Activated naive CD8-positive, alpha-beta T cell treated with anti-CD3 and anti-CD28 coated beads, Interleukin-2, amount 10 ng/mL, durations not matched to agents 7 days and 5 days (primary cell): ENCODE data around the gene AP3M1. TPM values are rescaled to one million over a fixed set of nuclear protein-coding genes. Genes with fewer than 3 reads are reported as not detected.

Experiments used
- ATAC-seq: fragments of 150-1000 bp; cut with Tn5 transposase; one replicate; pipeline ENCODE4 v1.10.0; 2021; ENCODE audit warnings: low read depth, moderate library complexity
- POLR2A ChIA-PET: fragments of 350-600 bp; sonication (Branson Sonifier 250); formaldehyde crosslinking; loops from one replicate; lab custom pipeline; 2021; ENCODE audit warnings: antibody characterized with exemption; lab: Charles Lee
- DNase-seq: peaks from one replicate; pipeline ENCODE4 v3.0.0; 2021
- H3K27ac Mint-ChIP-seq: one replicate; pipeline ENCODE4 v1.8.0; 2022; ENCODE audit warnings: mild to moderate bottlenecking, mixed read lengths
- H3K27me3 Mint-ChIP-seq: one replicate; pipeline ENCODE4 v1.8.0; 2022; ENCODE audit warnings: mild to moderate bottlenecking, moderate library complexity, mixed read lengths
- H3K36me3 Mint-ChIP-seq: one replicate; pipeline ENCODE4 v1.8.0; 2021; ENCODE audit warnings: mild to moderate bottlenecking, mixed read lengths
- H3K4me1 Mint-ChIP-seq: one replicate; pipeline ENCODE4 v1.8.0; 2021; ENCODE audit warnings: mixed read lengths
- H3K4me3 Mint-ChIP-seq: one replicate; pipeline ENCODE4 v1.8.0; 2022; ENCODE audit warnings: mild to moderate bottlenecking, moderate library complexity, mixed read lengths
- H3K9me3 Mint-ChIP-seq: one replicate; pipeline ENCODE4 v1.8.0; 2021; ENCODE audit warnings: mixed read lengths
- total RNA-seq, 2 experiments: library from RNA; stranded (reverse); gene quantifications; one replicate each; pipeline ENCODE4 v1.2.3, GENCODE V29; 2021

The AP3M1 gene
- total RNA-seq, 2 experiments from 2014 or later: 43.5 to 45.4 TPM

GRCh38 chr10:74176380-74177139 lies 25.9 kb upstream of the AP3M1 start:
- ATAC-seq (peak; percentile 95), DNase-seq (peak; percentile 93)
- Mint-ChIP-seq H3K36me3 (no peaks in the 10 kb centered on the region), H3K4me1 (peaks cover 31% of the 10 kb centered on the region), H3K4me3 (peak overlapping the region; percentile 92), H3K9me3 (no peaks in the 10 kb centered on the region), H3K27me3 (no peaks in the 10 kb centered on the region), H3K27ac (peak overlapping the region; percentile 94)
- POLR2A ChIA-PET: interaction anchor here (0.6 to 1.4 kb wide), 7 partner anchors 11 to 382 kb away, joined by 3 to 8 read pairs (median 4); partner anchors contain the start of genes ADK and AP3M1

DNA sequence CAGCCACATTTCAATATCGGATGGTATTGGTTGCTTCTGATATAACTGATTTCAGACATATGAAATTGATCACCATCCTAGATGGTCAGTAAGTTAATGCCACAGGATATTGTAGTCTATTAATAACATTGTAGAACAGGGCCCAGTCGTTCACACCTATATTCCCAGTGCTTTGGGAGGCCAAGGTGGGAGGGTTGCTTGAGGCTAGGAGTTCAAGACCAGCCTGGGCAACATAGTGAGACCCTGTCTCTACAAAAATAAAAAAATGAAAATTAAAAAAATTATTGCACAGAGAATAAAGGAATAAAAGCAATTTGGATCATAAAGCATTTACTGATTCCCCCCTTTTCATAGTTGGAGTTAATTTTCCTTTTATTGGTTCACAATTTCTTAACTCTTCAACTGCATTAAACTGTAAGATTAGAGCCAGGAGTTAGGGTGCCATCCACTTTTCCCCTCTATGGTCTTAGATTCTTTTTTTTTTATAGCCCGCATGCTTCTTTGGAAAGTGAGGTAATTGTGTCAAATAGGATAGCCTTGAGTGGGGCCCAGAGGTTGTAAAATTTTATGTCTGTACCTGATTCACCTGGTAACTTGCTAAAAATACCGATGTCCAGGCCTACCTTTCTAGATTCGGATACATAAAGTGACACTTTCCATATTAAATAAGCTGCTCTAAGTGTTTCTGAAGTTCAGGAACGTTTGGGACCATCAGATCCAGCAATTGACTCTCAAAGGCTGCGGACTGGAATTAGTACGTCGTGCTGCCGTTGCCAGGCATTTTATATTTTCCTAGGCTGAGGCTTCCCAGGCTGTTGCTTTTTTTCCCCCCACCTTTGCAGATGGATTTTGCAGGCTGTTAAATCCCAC lies 25.1 kb upstream of the AP3M1 start:
- POLR2A ChIA-PET: interaction anchor here (0.7 to 1.4 kb wide), 5 partner anchors 14 to 54 kb away, joined by 3 to 7 read pairs (median 4); partner anchors contain the start of genes ADK and AP3M1
- peak overlapping the region; percentile 92 for H3K4me3 Mint-ChIP-seq

DNA sequence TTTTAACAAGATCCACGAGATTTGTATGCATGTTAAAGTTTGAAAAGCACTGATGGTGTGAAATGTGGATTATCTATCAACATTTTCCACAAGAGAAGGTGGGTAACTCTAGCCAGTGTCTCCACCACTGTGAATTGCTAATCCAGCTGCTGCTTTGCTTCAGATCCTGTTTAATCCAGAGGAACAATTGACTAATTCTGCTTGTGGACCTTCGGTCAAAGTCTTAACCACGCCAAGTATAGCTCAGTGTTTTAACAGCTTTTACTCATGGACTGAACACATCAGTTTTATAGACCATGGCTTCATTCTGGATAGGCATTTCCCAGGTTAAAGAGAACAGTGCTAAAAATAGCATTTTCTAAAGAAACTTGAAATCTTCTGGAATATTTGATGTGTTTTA lies 23.9 kb upstream of the AP3M1 start:
- DNase-seq (no peak), ATAC-seq (no peak)
- Mint-ChIP-seq H3K9me3 (no peaks in the 10 kb centered on the region), H3K4me3 (no peak overlapping the region), H3K36me3 (no peaks in the 10 kb centered on the region), H3K27ac (no peak overlapping the region), H3K27me3 (no peaks in the 10 kb centered on the region), H3K4me1 (peaks cover 26% of the 10 kb centered on the region)
- POLR2A ChIA-PET: interaction anchor here (0.7 kb wide), 1 partner anchor 99 kb away, joined by 3 read pairs; no protein-coding TSS in a partner anchor

More for the DNA sequence above, 25.1 kb upstream of the AP3M1 start:
- peak overlapping the region; percentile 94 for H3K27ac Mint-ChIP-seq
- DNase-seq: no peak
- no peaks in the 10 kb centered on the region for H3K27me3 Mint-ChIP-seq
- H3K36me3 Mint-ChIP-seq: no peaks in the 10 kb centered on the region
- peaks cover 29% of the 10 kb centered on the region for H3K4me1 Mint-ChIP-seq
- ATAC-seq: no peak
- H3K9me3 Mint-ChIP-seq: no peaks in the 10 kb centered on the region

DNA sequence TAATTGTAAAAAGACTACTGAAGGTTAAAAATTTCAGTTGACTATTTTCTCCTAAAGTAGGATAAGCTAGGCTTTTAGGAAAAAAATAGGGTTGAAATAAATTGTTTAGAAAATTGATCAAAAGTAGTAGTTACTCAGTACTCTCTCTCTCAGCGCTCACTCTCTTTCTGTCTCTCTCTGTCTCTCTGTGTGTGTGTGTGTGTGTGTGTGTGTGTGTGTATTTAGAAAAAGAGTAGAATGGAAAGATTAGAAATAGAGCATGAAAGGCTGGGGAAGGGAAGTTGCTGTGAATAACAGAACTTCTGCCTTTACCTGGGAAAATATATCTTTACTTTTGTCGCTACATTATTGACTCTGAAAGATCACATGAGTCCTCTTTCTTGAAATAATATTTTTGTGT lies 21.0 kb upstream of the AP3M1 start:
- POLR2A ChIA-PET: interaction anchor here (1.1 kb wide), 1 partner anchor 21 kb away, joined by 3 read pairs; the partner anchor contains the start of genes ADK and AP3M1
- H3K27ac Mint-ChIP-seq: no peak overlapping the region
- no peak overlapping the region for H3K4me3 Mint-ChIP-seq
- no peak for ATAC-seq
- H3K9me3 Mint-ChIP-seq: no peaks in the 10 kb centered on the region
- DNase-seq: no peak
- peaks cover 20% of the 10 kb centered on the region for H3K4me1 Mint-ChIP-seq
- no peaks in the 10 kb centered on the region for H3K36me3 Mint-ChIP-seq
- H3K27me3 Mint-ChIP-seq: no peaks in the 10 kb centered on the region

GRCh38 chr10:74167443-74167842 lies 16.8 kb upstream of the AP3M1 start:
- H3K9me3 Mint-ChIP-seq: no peaks in the 10 kb centered on the region
- H3K27ac Mint-ChIP-seq: no peak overlapping the region
- no peaks in the 10 kb centered on the region for H3K36me3 Mint-ChIP-seq
- DNase-seq (no peak), ATAC-seq (no peak)
- no peaks in the 10 kb centered on the region for H3K27me3 Mint-ChIP-seq
- POLR2A ChIA-PET: interaction anchor here (1.3 kb wide), 1 partner anchor 22 kb away, joined by 4 read pairs; no protein-coding TSS in a partner anchor
- peaks cover 23% of the 10 kb centered on the region for H3K4me1 Mint-ChIP-seq
- no peak overlapping the region for H3K4me3 Mint-ChIP-seq

GRCh38 chr10:74165530-74165901 lies 14.9 kb upstream of the AP3M1 start:
- Mint-ChIP-seq H3K36me3 (no peaks in the 10 kb centered on the region), H3K4me1 (peaks cover 21% of the 10 kb centered on the region), H3K9me3 (no peaks in the 10 kb centered on the region), H3K27ac (no peak overlapping the region), H3K27me3 (no peaks in the 10 kb centered on the region), H3K4me3 (no peak overlapping the region)
- DNase-seq: no peak
- POLR2A ChIA-PET: no interaction called here
- no peak for ATAC-seq

DNA sequence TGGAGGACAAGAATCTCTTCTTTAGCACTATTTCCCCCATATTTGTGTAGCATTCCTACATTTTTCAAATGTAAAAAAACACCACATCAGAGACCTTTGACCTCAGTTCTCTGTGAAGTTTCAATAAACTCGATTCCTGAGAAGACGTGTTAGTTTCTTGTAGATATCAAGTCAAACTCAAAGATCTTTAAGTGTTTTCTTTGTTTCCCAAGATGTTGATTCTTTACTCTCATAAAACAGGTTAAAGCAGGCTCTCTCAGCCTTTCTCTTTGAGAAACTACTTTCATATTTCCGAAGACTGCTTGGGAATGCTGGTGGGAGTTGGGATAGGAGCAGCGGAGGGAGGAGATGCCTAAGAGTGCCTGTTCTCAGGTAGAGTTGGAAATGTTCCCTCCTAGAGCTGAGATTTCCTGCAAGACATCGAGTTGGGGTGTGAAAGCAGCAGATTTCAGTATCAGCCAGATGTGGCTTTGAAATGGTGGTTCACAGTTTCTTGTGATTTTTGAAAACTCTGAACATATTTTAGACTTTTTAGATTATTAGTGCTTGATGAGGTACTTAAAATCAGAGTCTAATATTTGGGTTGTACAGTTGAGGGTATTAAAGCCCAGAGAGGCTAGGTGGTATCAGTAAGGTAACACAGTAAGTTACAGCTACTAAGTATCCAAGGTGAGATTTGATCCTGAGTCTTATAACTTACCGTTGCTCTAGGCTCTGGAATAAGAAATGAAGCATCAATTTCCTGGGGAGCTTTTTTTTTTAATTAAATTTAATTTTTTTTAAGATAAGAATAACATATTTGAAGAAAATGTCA lies 14.3 kb upstream of the AP3M1 start:
- peak overlapping the region; percentile 12 for H3K4me3 Mint-ChIP-seq
- H3K36me3 Mint-ChIP-seq: no peaks in the 10 kb centered on the region
- no peak for ATAC-seq
- no peaks in the 10 kb centered on the region for H3K27me3 Mint-ChIP-seq
- no peak for DNase-seq
- no peaks in the 10 kb centered on the region for H3K9me3 Mint-ChIP-seq
- POLR2A ChIA-PET: no interaction called here
- no peak overlapping the region for H3K27ac Mint-ChIP-seq
- H3K4me1 Mint-ChIP-seq: peaks cover 21% of the 10 kb centered on the region

- no peak overlapping the region for H3K4me3 Mint-ChIP-seq
- no peaks in the 10 kb centered on the region for H3K9me3 Mint-ChIP-seq
- DNase-seq (no peak), ATAC-seq (no peak)
- no peaks in the 10 kb centered on the region for H3K36me3 Mint-ChIP-seq
- no peak overlapping the region for H3K27ac Mint-ChIP-seq
- no peaks in the 10 kb centered on the region for H3K27me3 Mint-ChIP-seq
- peaks cover 14% of the 10 kb centered on the region for H3K4me1 Mint-ChIP-seq
- POLR2A ChIA-PET: interaction anchor here (0.6 kb wide), 1 partner anchor 531 kb away, joined by 6 read pairs; no protein-coding TSS in a partner anchor
Observed at GRCh38 chr10:74163319-74164068, 12.9 kb upstream of the AP3M1 start.

DNA sequence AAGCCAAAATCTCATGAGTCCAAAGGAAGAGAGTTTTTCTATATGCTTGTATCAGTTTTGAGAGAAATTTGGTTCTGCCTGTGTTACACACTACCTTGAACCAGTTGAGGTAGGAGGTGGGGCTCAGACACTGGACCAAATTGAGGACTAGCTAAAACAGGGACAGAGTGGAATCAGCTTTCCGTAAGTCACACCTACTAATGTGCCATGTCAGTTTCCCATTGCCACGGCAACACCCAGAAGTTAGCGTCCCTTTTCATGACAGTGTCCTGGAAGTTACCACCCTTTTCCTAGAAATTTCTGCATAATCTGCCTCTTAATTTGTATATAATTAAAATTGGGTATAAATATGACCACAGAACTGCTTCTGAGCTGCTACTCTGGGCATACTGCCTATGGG lies 9.4 kb upstream of the AP3M1 start:
- Mint-ChIP-seq H3K4me1 (peaks cover 11% of the 10 kb centered on the region), H3K27me3 (no peaks in the 10 kb centered on the region), H3K4me3 (no peak overlapping the region), H3K27ac (no peak overlapping the region), H3K36me3 (peaks cover 2% of the 10 kb centered on the region), H3K9me3 (no peaks in the 10 kb centered on the region)
- no peak for ATAC-seq
- DNase-seq: no peak
- POLR2A ChIA-PET: no interaction called here

- Mint-ChIP-seq H3K4me1 (peaks cover 16% of the 10 kb centered on the region), H3K36me3 (peaks cover 3% of the 10 kb centered on the region), H3K9me3 (no peaks in the 10 kb centered on the region), H3K4me3 (no peak overlapping the region), H3K27ac (no peak overlapping the region), H3K27me3 (no peaks in the 10 kb centered on the region)
- POLR2A ChIA-PET: no interaction called here
- DNase-seq: no peak
- no peak for ATAC-seq
Observed at GRCh38 chr10:74156919-74157289, 6.3 kb upstream of the AP3M1 start.

DNA sequence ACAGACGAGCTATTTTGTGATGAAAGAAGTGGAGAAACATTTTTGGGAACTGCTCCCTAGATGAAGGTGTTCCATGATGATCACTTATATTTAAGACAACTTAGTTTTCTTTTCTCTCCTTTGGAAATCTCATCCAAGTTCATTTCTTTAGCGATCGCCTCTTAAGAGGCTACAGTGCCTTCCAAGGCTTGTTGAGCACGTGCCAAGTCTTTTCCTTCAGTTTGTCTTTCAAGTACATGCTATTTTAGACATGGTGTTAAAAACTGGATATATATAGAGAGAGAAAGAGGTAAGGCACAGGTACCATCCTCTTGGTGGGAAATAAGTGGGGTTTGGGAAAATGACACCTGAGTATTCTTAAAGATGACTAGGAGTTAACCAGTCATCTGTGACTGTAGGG lies 3.0 kb upstream of the AP3M1 start:
- peaks cover 16% of the 10 kb centered on the region for H3K4me1 Mint-ChIP-seq
- H3K4me3 Mint-ChIP-seq: no peak overlapping the region
- no peaks in the 10 kb centered on the region for H3K27me3 Mint-ChIP-seq
- H3K9me3 Mint-ChIP-seq: no peaks in the 10 kb centered on the region
- ATAC-seq (no peak), DNase-seq (no peak)
- peaks cover 3% of the 10 kb centered on the region for H3K36me3 Mint-ChIP-seq
- POLR2A ChIA-PET: no interaction called here
- H3K27ac Mint-ChIP-seq: no peak overlapping the region

DNA sequence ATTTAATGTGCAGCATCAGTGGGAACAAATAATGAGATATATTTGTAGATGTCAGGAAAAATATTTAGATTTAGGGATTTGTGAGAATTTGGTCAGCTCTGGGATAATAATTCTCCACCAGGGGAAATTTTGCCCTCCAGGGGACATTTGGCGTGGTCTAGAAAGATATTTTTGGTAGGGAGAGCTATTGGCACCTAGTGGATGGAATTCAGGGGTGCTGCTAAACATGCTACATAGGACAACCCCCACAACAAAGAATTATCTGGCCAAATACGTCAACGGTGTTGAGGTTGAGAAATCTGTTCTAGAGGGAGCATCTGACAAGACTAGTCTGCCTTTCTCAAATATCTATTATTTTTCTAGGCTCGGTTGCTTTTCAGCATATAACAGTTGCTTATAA lies 2.5 kb upstream of the AP3M1 start:
- Mint-ChIP-seq H3K4me1 (peaks cover 18% of the 10 kb centered on the region), H3K27ac (no peak overlapping the region), H3K4me3 (no peak overlapping the region), H3K36me3 (peaks cover 3% of the 10 kb centered on the region), H3K9me3 (no peaks in the 10 kb centered on the region), H3K27me3 (no peaks in the 10 kb centered on the region)
- no peak for ATAC-seq
- POLR2A ChIA-PET: interaction anchor here (0.6 kb wide), 1 partner anchor 27 kb away, joined by 5 read pairs; no protein-coding TSS in a partner anchor
- no peak for DNase-seq
